Naive thymus-derived CD4-positive, alpha-beta T cell (primary cell): ENCODE results near the gene SLC7A7. TPM values are rescaled to one million over a fixed set of nuclear protein-coding genes. Genes with fewer than 3 reads are reported as not detected.

Source experiments
- ATAC-seq: fragments of 150-1000 bp; cut with Tn5 transposase; 2 replicates; pipeline ENCODE4 v1.10.0; 2021; ENCODE audit warnings: mild to moderate bottlenecking, moderate library complexity
- CTCF ChIA-PET: fragments of 350-600 bp; sonication (Branson Sonifier 250); formaldehyde crosslinking; loops from one replicate; lab custom pipeline; 2021; ENCODE audit warnings: antibody characterized with exemption; lab: Charles Lee
- POLR2A ChIA-PET: fragments of 350-600 bp; sonication (Branson Sonifier 250); formaldehyde crosslinking; loops from one replicate; lab custom pipeline; 2021; ENCODE audit warnings: antibody characterized with exemption, inconsistent platforms; lab: Charles Lee
- DNase-seq, 9 donors: peaks; one replicate each; pipeline versions ENCODE4 v3.0.0 to v3.0.0-alpha.2; 2020 to 2022; ENCODE audit warnings: mixed read lengths in 1 of 9
- H3K27ac ChIP-seq: one replicate; pipeline ENCODE4 v1.7.0; 2013; ENCODE audit warnings: mild to moderate bottlenecking, low read depth, low read length, moderate library complexity
- H3K27me3 ChIP-seq, 2 donors: one replicate each; pipeline ENCODE4 v1.7.0; 2013; ENCODE audit warnings: low read length in 2 of 2, mild to moderate bottlenecking in 2 of 2, moderate library complexity in 2 of 2; ENCODE audit not compliant: control insufficient read depth in 2 of 2, insufficient read depth in 2 of 2
- H3K36me3 ChIP-seq, 3 experiments: 1 replicate in 2 of 3; 2 replicates in 1 of 3; pipeline ENCODE4 v1.7.0; 2013; ENCODE audit warnings: low read length in 3 of 3, mild to moderate bottlenecking in 3 of 3, moderate library complexity in 1 of 3; ENCODE audit not compliant: insufficient read depth in 3 of 3, control insufficient read depth in 2 of 3
- H3K4me1 ChIP-seq, 2 donors: one replicate each; pipeline ENCODE4 v1.7.0; 2013; ENCODE audit warnings: low read length in 2 of 2, mild to moderate bottlenecking in 2 of 2, moderate library complexity in 1 of 2; ENCODE audit not compliant: control insufficient read depth in 2 of 2, insufficient read depth in 2 of 2
- H3K4me3 ChIP-seq: 2 replicates; pipeline ENCODE4 v1.7.0; 2013; ENCODE audit warnings: mild to moderate bottlenecking, low read length
- H3K9me3 ChIP-seq, 3 experiments: 1 replicate in 2 of 3; 2 replicates in 1 of 3; pipeline ENCODE4 v1.7.0; 2013; ENCODE audit warnings: low read length in 3 of 3; ENCODE audit not compliant: control insufficient read depth in 2 of 3
- H3K27ac Mint-ChIP-seq, 9 donors: one replicate each; pipeline ENCODE4 v1.8.0; 2020 to 2022; ENCODE audit warnings: mixed read lengths in 9 of 9, mild to moderate bottlenecking in 8 of 9, moderate library complexity in 5 of 9, inconsistent platforms in 2 of 9
- H3K27me3 Mint-ChIP-seq, 5 donors: one replicate each; pipeline ENCODE4 v1.8.0; 2021 to 2022; ENCODE audit warnings: mixed read lengths in 5 of 5, mild to moderate bottlenecking in 1 of 5
- H3K36me3 Mint-ChIP-seq, 5 donors: one replicate each; pipeline ENCODE4 v1.8.0; 2020 to 2022; ENCODE audit warnings: mixed read lengths in 5 of 5, mild to moderate bottlenecking in 3 of 5, inconsistent platforms in 1 of 5
- H3K4me1 Mint-ChIP-seq, 7 donors: one replicate each; pipeline ENCODE4 v1.8.0; 2020 to 2022; ENCODE audit warnings: mixed read lengths in 7 of 7, mild to moderate bottlenecking in 3 of 7, inconsistent platforms in 1 of 7
- H3K4me3 Mint-ChIP-seq, 10 donors: one replicate each; pipeline ENCODE4 v1.8.0; 2020 to 2022; ENCODE audit warnings: mild to moderate bottlenecking in 10 of 10, mixed read lengths in 10 of 10, moderate library complexity in 6 of 10, inconsistent platforms in 2 of 10
- H3K9me3 Mint-ChIP-seq, 11 donors: one replicate each; pipeline ENCODE4 v1.8.0; 2020 to 2022; ENCODE audit warnings: mixed read lengths in 11 of 11, mild to moderate bottlenecking in 4 of 11, inconsistent platforms in 1 of 11, moderate library complexity in 1 of 11
- intact Hi-C, 2 donors: fragments of 100-400 bp; cut with micrococcal nuclease; formaldehyde crosslinking; loops; one replicate each; pipeline ENCODE4 v1.15.1; 2023
- polyA plus RNA-seq, 2 donors: library from polyadenylated mRNA; unstranded; fragments of 300-500 nt; fragmentation: Illumina TruSeq; gene quantifications; one replicate each; pipeline ENCODE4 v1.2.3, GENCODE V29; 2021
- total RNA-seq, 6 experiments: library from RNA in 5 of 6; stranded (reverse) in 5 of 6; gene quantifications; 1 replicate in 5 of 6; 2 replicates in 1 of 6; pipeline ENCODE4 v1.2.3 and lab custom pipeline; 2021 to 2026

Gene SLC7A7
- total and polyA plus RNA-seq, 7 experiments from 2014 or later = 1.1 to 71.1 (median 1.8) TPM

DNA sequence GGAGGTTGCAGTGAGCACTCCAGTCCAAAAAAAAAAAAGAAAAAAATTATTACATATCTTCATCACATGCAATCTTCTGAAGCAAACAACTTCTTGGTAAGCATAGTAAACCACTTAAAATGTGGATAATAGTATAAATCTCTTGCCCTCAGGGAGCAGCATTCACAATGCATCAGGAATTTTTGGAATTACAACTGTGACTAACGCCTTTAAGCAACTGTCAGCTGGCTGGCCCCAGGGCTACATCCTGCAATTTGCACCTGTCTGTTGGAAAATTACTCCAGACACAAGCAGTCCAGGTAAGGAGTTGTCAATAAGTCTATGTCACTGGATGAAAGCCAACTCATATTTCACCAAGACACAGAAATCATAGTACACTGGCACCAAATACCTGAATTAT, 5.5 kb upstream of the SLC7A7 start:
- POLR2A ChIA-PET = no interaction called here
- Histone ChIP-seq H3K4me3 (no peak overlapping the region), H3K27ac (no peak overlapping the region), H3K36me3 (no peaks in the 10 kb centered on the region), H3K9me3 (no peaks in the 10 kb centered on the region), H3K27me3 (no peaks in the 10 kb centered on the region), H3K4me1 (peaks cover 0 to 20% of the 10 kb centered on the region in 2 donors)
- no peaks in the 10 kb centered on the region for H3K9me3 Mint-ChIP-seq
- H3K4me1 Mint-ChIP-seq = peaks cover 8 to 39% (median 26%) of the 10 kb centered on the region in 7 donors
- CTCF ChIA-PET = interaction anchor here (2.0 to 7.7 kb wide), 2 partner anchors 33 to 250 kb away, joined by 5 to 143 read pairs; no protein-coding TSS in a partner anchor
- intact Hi-C loops = loop anchor here in 1 of 2 donors (5.0 to 10.0 kb wide), 2 partner anchors 108 to 234 kb away; partner anchors contain the start of gene CDH24
- no peak overlapping the region for H3K4me3 Mint-ChIP-seq
- H3K36me3 Mint-ChIP-seq = no peaks in the 10 kb centered on the region
- DNase-seq (no peak), ATAC-seq (no peak)
- H3K27me3 Mint-ChIP-seq = peaks cover 0 to 16% (median 4%) of the 10 kb centered on the region in 5 donors
- H3K27ac Mint-ChIP-seq = no peak overlapping the region

- H3K36me3 Mint-ChIP-seq = no peaks in the 10 kb centered on the region
- H3K27me3 Mint-ChIP-seq = peaks cover 0 to 16% (median 4%) of the 10 kb centered on the region in 5 donors
- Histone ChIP-seq H3K9me3 (no peaks in the 10 kb centered on the region), H3K27me3 (no peaks in the 10 kb centered on the region), H3K27ac (no peak overlapping the region), H3K4me1 (peaks cover 0 to 21% of the 10 kb centered on the region in 2 donors), H3K36me3 (no peaks in the 10 kb centered on the region), H3K4me3 (no peak overlapping the region)
- CTCF ChIA-PET = interaction anchor here (2.0 to 7.7 kb wide), 2 partner anchors 34 to 249 kb away, joined by 5 to 143 read pairs; no protein-coding TSS in a partner anchor
- H3K4me1 Mint-ChIP-seq = peaks cover 18 to 34% (median 28%) of the 10 kb centered on the region in 7 donors
- POLR2A ChIA-PET = interaction anchor here (1.0 kb wide), 1 partner anchor 16 kb away, joined by 4 read pairs; no protein-coding TSS in a partner anchor
- peak overlapping the region in 1 of 10 donors; percentile 34 for H3K4me3 Mint-ChIP-seq
- ATAC-seq = no peak
- DNase-seq = no peak
- peak overlapping the region in 2 of 9 donors; percentile 34 to 77 for H3K27ac Mint-ChIP-seq
- intact Hi-C loops = loop anchor here in 1 of 2 donors (2.0 kb wide), 1 partner anchor 53 kb away; the partner anchor contains the start of gene OXA1L
- H3K9me3 Mint-ChIP-seq = no peaks in the 10 kb centered on the region
Measured at GRCh38 chr14:22819151-22819988, 4.1 kb upstream of the SLC7A7 start.

GRCh38 chr14:22814373-22814772, 862 bp downstream of the SLC7A7 start:
- intact Hi-C loops = no loop called here
- Histone ChIP-seq H3K4me3 (no peak overlapping the region), H3K9me3 (no peaks in the 10 kb centered on the region), H3K27me3 (no peaks in the 10 kb centered on the region), H3K36me3 (no peaks in the 10 kb centered on the region), H3K27ac (no peak overlapping the region), H3K4me1 (peaks cover 0 to 12% of the 10 kb centered on the region in 2 donors)
- CTCF ChIA-PET = interaction anchor here (0.6 to 0.7 kb wide), 2 partner anchors 10 to 168 kb away, joined by 5 read pairs; no protein-coding TSS in a partner anchor
- H3K4me3 Mint-ChIP-seq = peak overlapping the region in 3 of 10 donors; percentile 13 to 36 (median 18)
- H3K27ac Mint-ChIP-seq = peak overlapping the region in 1 of 9 donors; percentile 32
- ATAC-seq (no peak), DNase-seq (no peak)
- H3K27me3 Mint-ChIP-seq = peaks cover 0 to 6% (median 0%) of the 10 kb centered on the region in 5 donors
- no peaks in the 10 kb centered on the region for H3K9me3 Mint-ChIP-seq
- POLR2A ChIA-PET = interaction anchor here (0.9 kb wide), 1 partner anchor 40 kb away, joined by 3 read pairs; no protein-coding TSS in a partner anchor
- H3K4me1 Mint-ChIP-seq = peaks cover 15 to 20% (median 17%) of the 10 kb centered on the region in 7 donors
- no peaks in the 10 kb centered on the region for H3K36me3 Mint-ChIP-seq

GRCh38 chr14:22813145-22813544, 2.1 kb downstream of the SLC7A7 start:
- POLR2A ChIA-PET = interaction anchor here (0.6 kb wide), 1 partner anchor 26 kb away, joined by 9 read pairs; no protein-coding TSS in a partner anchor
- no peak for DNase-seq
- intact Hi-C loops = no loop called here
- Mint-ChIP-seq H3K4me1 (peaks cover 13 to 18% (median 17%) of the 10 kb centered on the region in 7 donors), H3K27ac (no peak overlapping the region), H3K4me3 (no peak overlapping the region), H3K9me3 (no peaks in the 10 kb centered on the region), H3K27me3 (peaks cover 0 to 6% (median 0%) of the 10 kb centered on the region in 5 donors), H3K36me3 (no peaks in the 10 kb centered on the region)
- Histone ChIP-seq H3K36me3 (no peaks in the 10 kb centered on the region), H3K4me3 (no peak overlapping the region), H3K27me3 (no peaks in the 10 kb centered on the region), H3K27ac (no peak overlapping the region), H3K9me3 (no peaks in the 10 kb centered on the region), H3K4me1 (peaks cover 0 to 12% of the 10 kb centered on the region in 2 donors)
- no peak for ATAC-seq
- CTCF ChIA-PET = interaction anchor here (0.8 kb wide), 1 partner anchor 40 kb away, joined by 3 read pairs; no protein-coding TSS in a partner anchor

DNA sequence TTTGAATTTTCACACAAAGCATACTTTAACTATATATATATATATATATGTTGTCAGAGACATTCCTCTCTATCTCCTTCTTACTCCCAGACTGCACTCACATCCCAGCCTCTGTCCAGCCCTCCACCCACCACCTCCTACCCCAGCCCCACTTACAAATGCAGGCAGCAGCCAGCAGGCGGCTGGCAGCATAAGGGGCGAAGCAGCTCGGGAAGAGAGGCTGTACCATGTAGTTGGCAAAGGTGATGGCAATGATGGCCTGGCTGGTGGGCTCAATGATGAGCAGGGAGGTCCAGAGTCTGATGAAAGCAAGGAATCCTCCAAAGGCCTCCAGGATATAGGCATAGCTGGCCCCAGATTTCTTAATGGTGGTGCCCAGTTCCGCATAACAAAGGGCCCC, 2.5 kb downstream of the SLC7A7 start:
- Histone ChIP-seq H3K4me1 (peaks cover 0 to 12% of the 10 kb centered on the region in 2 donors), H3K4me3 (no peak overlapping the region), H3K27ac (no peak overlapping the region), H3K27me3 (no peaks in the 10 kb centered on the region), H3K9me3 (no peaks in the 10 kb centered on the region), H3K36me3 (no peaks in the 10 kb centered on the region)
- H3K9me3 Mint-ChIP-seq = no peaks in the 10 kb centered on the region
- intact Hi-C loops = no loop called here
- ATAC-seq (no peak), DNase-seq (no peak)
- H3K27me3 Mint-ChIP-seq = peaks cover 0 to 6% (median 0%) of the 10 kb centered on the region in 5 donors
- ChIA-PET CTCF (interaction anchor here (0.6 to 0.8 kb wide), 2 partner anchors 40 to 966 kb away, joined by 3 read pairs; no protein-coding TSS in a partner anchor), POLR2A (interaction anchor here (0.6 kb wide), 1 partner anchor 27 kb away, joined by 9 read pairs; no protein-coding TSS in a partner anchor)
- H3K4me1 Mint-ChIP-seq = peaks cover 13 to 18% (median 17%) of the 10 kb centered on the region in 7 donors
- no peak overlapping the region for H3K4me3 Mint-ChIP-seq
- H3K36me3 Mint-ChIP-seq = no peaks in the 10 kb centered on the region
- H3K27ac Mint-ChIP-seq = no peak overlapping the region

GRCh38 chr14:22811722-22812121, 3.5 kb downstream of the SLC7A7 start:
- peaks cover 0 to 9% (median 0%) of the 10 kb centered on the region in 5 donors for H3K27me3 Mint-ChIP-seq
- CTCF ChIA-PET = interaction anchor here (0.7 kb wide), 1 partner anchor 27 kb away, joined by 4 read pairs; no protein-coding TSS in a partner anchor
- H3K36me3 Mint-ChIP-seq = no peaks in the 10 kb centered on the region
- H3K4me3 Mint-ChIP-seq = no peak overlapping the region
- no peak overlapping the region for H3K27ac ChIP-seq
- H3K9me3 ChIP-seq = no peaks in the 10 kb centered on the region
- no peaks in the 10 kb centered on the region for H3K27me3 ChIP-seq
- no peak overlapping the region for H3K27ac Mint-ChIP-seq
- POLR2A ChIA-PET = no interaction called here
- H3K4me1 Mint-ChIP-seq = peaks cover 13 to 18% (median 17%) of the 10 kb centered on the region in 7 donors
- ATAC-seq = no peak
- H3K9me3 Mint-ChIP-seq = no peaks in the 10 kb centered on the region
- intact Hi-C loops = no loop called here
- no peak for DNase-seq
- no peaks in the 10 kb centered on the region for H3K36me3 ChIP-seq
- H3K4me3 ChIP-seq = no peak overlapping the region
- peaks cover 0 to 12% of the 10 kb centered on the region in 2 donors for H3K4me1 ChIP-seq
